GM23338 (cell line): ENCODE data around the gene AKT2.

Experiments
- CREB1 ChIP-seq: fragments of 250-450 bp; sonication (Bioruptor Pico); IDR thresholded peaks from 2 replicates; pipeline ENCODE4 v1.5.0; 2020; ENCODE audit warnings: low read depth, mild to moderate bottlenecking, moderate library complexity
- EZH2 ChIP-seq: fragments of 200-600 bp; sonication (generic); IDR thresholded peaks from one replicate; pipeline ENCODE4 v1.8.0; 2017; ENCODE audit warnings: antibody characterized with exemption, mild to moderate bottlenecking, low read depth; ENCODE audit not compliant: unreplicated experiment
- POLR2AphosphoS5 ChIP-seq: IDR thresholded peaks from 2 replicates; pipeline ENCODE4 v1.6.1; 2016; ENCODE audit warnings: antibody characterized with exemption, low read depth
- REST ChIP-seq: IDR thresholded peaks from one replicate; pipeline ENCODE4 v1.6.1; 2018; ENCODE audit warnings: antibody characterized with exemption; ENCODE audit not compliant: unreplicated experiment
- TF ChIP-seq, protein P1 (sequence below), 2 experiments: fragments of 200-600 bp in 1 of 2; sonication (generic) in 1 of 2; conservative IDR thresholded peaks; 2 replicates each; pipeline versions ENCODE4 v1.5.1 to v1.6.1; 2016 to 2017; ENCODE audit warnings: antibody characterized with exemption in 2 of 2, low read depth in 2 of 2, mild to moderate bottlenecking in 2 of 2, moderate library complexity in 1 of 2
- TF ChIP-seq, protein P2 (sequence below): IDR thresholded peaks from 2 replicates; pipeline ENCODE4 v1.6.1; 2016; ENCODE audit warnings: antibody characterized with exemption

DNA sequence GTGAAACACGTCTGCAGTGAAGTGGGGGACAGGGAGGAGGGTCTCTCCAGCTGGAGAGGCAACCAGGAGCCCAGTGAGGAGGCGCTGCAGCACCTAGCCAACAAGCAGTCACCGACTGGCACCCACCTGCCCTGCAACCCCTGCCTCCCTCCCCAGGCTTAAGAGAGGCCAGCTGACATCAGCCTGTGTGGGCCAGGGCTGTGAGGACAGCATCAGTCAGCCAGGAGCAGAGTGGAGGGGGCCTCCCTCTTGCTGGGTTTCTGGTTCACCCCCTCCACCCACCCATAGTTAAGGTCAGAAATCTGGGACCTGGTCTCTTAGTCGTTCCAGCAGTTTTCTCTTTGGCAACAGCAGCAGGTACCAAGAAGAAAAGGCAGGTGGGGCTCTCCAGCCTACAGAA lies 33.2 kb downstream of the AKT2 start:
- TF ChIP-seq POLR2AphosphoS5: no peak
- TF ChIP-seq, protein P1, sequence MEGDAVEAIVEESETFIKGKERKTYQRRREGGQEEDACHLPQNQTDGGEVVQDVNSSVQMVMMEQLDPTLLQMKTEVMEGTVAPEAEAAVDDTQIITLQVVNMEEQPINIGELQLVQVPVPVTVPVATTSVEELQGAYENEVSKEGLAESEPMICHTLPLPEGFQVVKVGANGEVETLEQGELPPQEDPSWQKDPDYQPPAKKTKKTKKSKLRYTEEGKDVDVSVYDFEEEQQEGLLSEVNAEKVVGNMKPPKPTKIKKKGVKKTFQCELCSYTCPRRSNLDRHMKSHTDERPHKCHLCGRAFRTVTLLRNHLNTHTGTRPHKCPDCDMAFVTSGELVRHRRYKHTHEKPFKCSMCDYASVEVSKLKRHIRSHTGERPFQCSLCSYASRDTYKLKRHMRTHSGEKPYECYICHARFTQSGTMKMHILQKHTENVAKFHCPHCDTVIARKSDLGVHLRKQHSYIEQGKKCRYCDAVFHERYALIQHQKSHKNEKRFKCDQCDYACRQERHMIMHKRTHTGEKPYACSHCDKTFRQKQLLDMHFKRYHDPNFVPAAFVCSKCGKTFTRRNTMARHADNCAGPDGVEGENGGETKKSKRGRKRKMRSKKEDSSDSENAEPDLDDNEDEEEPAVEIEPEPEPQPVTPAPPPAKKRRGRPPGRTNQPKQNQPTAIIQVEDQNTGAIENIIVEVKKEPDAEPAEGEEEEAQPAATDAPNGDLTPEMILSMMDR (conservative IDR thresholded peaks at IDR 0.05; ENCODE audit: low read depth in 2 of 2): no peak
- no peak for TF ChIP-seq EZH2
- no peak for TF ChIP-seq CREB1 (CRISPR knock-in tag)
- TF ChIP-seq REST: no peak
- TF ChIP-seq, protein P2, sequence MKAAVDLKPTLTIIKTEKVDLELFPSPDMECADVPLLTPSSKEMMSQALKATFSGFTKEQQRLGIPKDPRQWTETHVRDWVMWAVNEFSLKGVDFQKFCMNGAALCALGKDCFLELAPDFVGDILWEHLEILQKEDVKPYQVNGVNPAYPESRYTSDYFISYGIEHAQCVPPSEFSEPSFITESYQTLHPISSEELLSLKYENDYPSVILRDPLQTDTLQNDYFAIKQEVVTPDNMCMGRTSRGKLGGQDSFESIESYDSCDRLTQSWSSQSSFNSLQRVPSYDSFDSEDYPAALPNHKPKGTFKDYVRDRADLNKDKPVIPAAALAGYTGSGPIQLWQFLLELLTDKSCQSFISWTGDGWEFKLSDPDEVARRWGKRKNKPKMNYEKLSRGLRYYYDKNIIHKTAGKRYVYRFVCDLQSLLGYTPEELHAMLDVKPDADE: no peak
